Mucosa of rectum (tissue), 2 donors: Measurements from ENCODE around the gene HYAL3.

Experiments used
- H3K27ac ChIP-seq, 2 donors: one replicate each; pipeline ENCODE4 v1.7.0; 2013; ENCODE audit warnings: inconsistent platforms in 2 of 2, low read depth in 2 of 2, low read length in 2 of 2
- H3K27me3 ChIP-seq, 2 donors: one replicate each; pipeline ENCODE4 v1.7.0; 2013; ENCODE audit warnings: low read length in 2 of 2; ENCODE audit not compliant: control insufficient read depth in 2 of 2, insufficient read depth in 2 of 2
- H3K36me3 ChIP-seq, 2 donors: one replicate each; pipeline ENCODE4 v1.7.0; 2013; ENCODE audit warnings: low read length in 2 of 2; ENCODE audit not compliant: control insufficient read depth in 2 of 2, insufficient read depth in 2 of 2
- H3K4me1 ChIP-seq, 2 donors: one replicate each; pipeline ENCODE4 v1.7.0; 2013; ENCODE audit warnings: low read length in 2 of 2, mild to moderate bottlenecking in 1 of 2; ENCODE audit not compliant: control insufficient read depth in 2 of 2, insufficient read depth in 2 of 2
- H3K4me3 ChIP-seq, 2 donors: one replicate each; pipeline ENCODE4 v1.7.0; 2013; ENCODE audit warnings: low read length in 2 of 2
- H3K9ac ChIP-seq, 2 donors: one replicate each; pipeline ENCODE4 v1.7.0; 2013; ENCODE audit warnings: low read length in 2 of 2, low read depth in 1 of 2, mild to moderate bottlenecking in 1 of 2
- H3K9me3 ChIP-seq, 2 donors: one replicate each; pipeline ENCODE4 v1.7.0; 2013; ENCODE audit warnings: low read length in 2 of 2; ENCODE audit not compliant: control insufficient read depth in 2 of 2
- donor health status: healthy.
- donor health status: Normal muscosa, but diverticular disease.

The HYAL3 gene

DNA sequence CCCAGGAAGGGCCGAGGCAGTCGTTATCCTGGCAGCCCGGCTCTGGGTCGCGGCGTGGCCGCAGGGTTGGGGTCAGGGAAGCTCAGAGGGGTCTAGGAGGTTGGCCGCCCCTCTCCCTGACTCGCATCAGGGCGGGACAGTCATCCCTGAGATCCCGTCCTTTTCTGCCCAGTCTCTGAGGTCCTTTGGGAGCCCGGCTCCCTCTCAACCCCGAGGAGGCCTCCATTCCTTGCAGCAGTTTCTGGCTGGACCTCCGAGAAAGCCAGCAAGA is 22.8 kb upstream of the HYAL3 start:
- Histone ChIP-seq H3K36me3 (peaks cover 9 to 19% of the 10 kb centered on the region in 2 donors), H3K27me3 (no peaks in the 10 kb centered on the region), H3K27ac (peak overlapping the region; percentile 93 to 95), H3K4me3 (peak overlapping the region; percentile 89 to 90), H3K4me1 (peaks cover 49 to 52% of the 10 kb centered on the region in 2 donors), H3K9me3 (no peaks in the 10 kb centered on the region), H3K9ac (peak overlapping the region; percentile 49 to 62)

DNA sequence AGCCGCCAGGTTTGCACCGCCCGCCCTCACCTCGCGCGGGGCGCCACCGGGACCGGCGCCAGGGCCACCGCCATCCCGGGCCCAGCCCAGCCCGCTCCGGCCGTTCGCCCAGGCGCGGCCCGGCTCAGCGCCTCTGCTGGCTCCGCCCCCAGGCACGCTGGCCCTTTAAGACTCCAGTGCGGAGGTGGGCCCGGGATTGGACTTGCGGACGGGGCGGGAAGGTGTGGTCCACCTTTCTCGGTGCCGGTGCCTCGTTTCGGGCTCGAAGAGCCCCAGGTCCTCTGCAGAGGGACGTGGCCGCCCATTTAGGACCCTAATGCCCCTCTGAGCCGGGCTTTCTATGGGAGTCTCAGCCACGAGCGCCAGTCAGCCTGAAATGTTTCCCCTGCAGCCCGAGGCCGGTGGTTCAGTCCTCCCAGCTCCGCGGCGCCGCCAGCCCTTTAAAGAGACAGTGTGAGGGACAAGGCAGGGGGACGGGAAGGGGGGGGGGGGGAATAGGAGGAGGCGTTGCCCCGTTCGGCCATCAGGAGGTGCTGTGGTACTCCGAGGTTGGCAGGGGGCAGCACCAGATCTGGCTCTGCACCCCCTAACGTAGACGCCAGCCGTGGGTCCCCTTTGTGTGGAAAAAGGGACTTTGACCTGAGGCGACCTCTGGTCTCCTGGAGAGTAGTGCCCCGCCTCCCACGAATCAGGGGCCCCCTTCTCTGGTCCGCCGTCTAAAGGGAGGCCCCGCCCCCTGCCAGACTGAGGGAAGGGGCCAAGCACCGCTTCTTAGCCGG is 22.3 kb upstream of the HYAL3 start:
- no peaks in the 10 kb centered on the region for H3K27me3 ChIP-seq
- H3K4me1 ChIP-seq = peaks cover 51 to 54% of the 10 kb centered on the region in 2 donors
- peak overlapping the region; percentile 93 to 95 for H3K27ac ChIP-seq
- H3K9me3 ChIP-seq = no peaks in the 10 kb centered on the region
- peak overlapping the region; percentile 89 to 90 for H3K4me3 ChIP-seq
- peaks cover 11 to 19% of the 10 kb centered on the region in 2 donors for H3K36me3 ChIP-seq
- peak overlapping the region; percentile 87 to 97 for H3K9ac ChIP-seq

DNA sequence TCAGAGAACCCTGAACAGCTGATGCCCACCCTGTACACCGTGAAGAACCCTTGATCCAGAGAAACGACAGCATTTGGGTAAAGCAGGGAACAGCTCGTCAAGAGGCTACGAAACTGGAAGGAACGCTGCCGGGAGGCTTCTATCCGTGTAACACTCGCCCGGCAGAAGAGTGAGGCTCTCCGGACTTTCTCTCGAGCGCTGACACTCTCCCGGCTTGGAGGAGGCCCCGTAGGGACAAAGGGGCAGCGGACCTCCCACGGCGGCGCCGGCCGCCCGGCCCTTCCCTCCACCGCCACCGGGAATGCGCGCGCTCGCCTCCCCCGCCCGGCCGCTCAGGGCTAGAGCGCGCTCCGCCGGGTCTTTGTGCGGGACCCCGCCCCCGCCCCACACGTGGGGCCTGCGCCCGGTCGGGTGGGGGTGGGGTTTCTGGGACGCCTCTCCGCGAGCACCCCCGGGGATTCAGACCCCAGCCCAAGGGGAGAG is 21.7 kb upstream of the HYAL3 start:
- Histone ChIP-seq H3K27me3 (no peaks in the 10 kb centered on the region), H3K9ac (peak overlapping the region; percentile 87 to 97), H3K4me3 (peak overlapping the region; percentile 89 to 90), H3K4me1 (peaks cover 55 to 59% of the 10 kb centered on the region in 2 donors), H3K36me3 (peaks cover 7 to 14% of the 10 kb centered on the region in 2 donors), H3K27ac (peak overlapping the region; percentile 93 to 95), H3K9me3 (no peaks in the 10 kb centered on the region)

DNA sequence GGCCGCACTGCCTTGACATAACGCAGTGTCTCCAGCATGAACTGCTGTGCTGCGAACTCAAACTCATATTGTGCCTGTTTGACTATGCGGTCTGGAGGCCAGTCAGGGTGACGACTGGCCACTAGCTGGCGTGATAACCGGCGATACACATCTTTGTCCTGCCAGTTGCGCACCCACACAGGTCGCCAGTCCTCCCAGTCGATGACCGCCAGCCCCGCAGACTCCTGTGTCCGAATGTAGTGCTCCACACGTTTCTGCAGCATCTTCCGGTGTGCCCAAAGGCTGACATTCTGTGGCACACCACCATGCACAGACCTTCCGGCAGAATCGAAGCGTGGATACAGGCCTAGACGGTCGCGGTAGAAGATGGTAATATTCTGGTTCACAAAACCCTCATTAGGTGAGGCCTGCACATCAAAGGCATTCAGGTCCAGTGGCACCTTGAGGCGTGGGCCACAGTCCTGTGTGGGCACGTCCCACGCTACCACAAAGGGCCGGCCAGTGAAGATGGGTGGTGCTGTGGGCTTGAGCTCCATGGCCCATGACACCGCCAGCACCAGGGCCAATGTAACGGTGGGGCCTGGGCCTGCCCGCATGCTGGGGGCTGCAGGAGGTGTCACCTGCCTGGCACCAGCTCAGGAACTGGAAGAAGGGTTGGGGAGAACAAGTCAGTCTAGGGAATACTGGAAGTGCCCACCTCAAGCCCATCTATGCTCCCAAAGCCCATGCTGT is 20.9 kb upstream of the HYAL3 start:
- Histone ChIP-seq H3K4me1 (peaks cover 55 to 60% of the 10 kb centered on the region in 2 donors), H3K9me3 (no peaks in the 10 kb centered on the region), H3K36me3 (peaks cover 2 to 8% of the 10 kb centered on the region in 2 donors), H3K9ac (peak overlapping the region; percentile 87 to 97), H3K4me3 (peak overlapping the region; percentile 89 to 90), H3K27ac (peak overlapping the region; percentile 93 to 95), H3K27me3 (no peaks in the 10 kb centered on the region)

DNA sequence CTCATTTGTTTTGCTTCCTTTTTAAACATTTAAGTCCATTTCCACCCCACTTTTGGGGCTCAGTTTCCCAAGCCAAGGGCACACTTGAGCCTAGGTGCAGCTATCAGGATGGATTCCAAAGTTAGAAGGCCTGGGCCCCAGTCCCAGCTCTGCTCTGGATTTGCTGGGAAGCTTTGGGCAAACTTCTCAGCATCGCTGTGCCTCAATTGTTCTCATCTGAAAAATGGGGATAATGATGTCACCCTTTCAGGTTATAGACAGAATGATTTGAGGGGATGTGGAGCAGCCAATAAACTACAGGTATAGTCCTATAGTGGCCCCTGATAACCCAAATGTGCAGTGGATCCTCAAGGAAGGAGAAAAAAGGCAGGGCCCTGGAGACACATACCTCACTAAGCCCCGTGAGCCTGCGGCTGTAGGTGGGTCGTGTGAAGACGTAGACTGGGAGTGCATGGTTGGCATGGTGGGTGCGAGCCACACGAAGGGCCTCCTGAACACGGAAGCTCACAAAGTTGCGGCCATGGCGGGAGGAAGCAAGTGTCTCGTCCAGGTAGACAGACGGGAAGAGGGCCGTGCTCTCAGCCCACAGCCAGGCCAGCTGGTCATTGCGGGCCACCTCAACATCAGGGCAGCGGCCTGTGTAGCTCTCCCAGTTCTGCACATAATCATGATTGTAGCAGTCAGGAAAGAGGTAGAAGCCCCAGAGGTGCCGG is 20.1 kb upstream of the HYAL3 start:
- no peaks in the 10 kb centered on the region for H3K27me3 ChIP-seq
- peaks cover 55 to 60% of the 10 kb centered on the region in 2 donors for H3K4me1 ChIP-seq
- no peak overlapping the region for H3K27ac ChIP-seq
- H3K4me3 ChIP-seq = peak overlapping the region; percentile 6 to 89
- peak overlapping the region; percentile 26 to 87 for H3K9ac ChIP-seq
- H3K9me3 ChIP-seq = no peaks in the 10 kb centered on the region
- peaks cover 2 to 8% of the 10 kb centered on the region in 2 donors for H3K36me3 ChIP-seq

DNA sequence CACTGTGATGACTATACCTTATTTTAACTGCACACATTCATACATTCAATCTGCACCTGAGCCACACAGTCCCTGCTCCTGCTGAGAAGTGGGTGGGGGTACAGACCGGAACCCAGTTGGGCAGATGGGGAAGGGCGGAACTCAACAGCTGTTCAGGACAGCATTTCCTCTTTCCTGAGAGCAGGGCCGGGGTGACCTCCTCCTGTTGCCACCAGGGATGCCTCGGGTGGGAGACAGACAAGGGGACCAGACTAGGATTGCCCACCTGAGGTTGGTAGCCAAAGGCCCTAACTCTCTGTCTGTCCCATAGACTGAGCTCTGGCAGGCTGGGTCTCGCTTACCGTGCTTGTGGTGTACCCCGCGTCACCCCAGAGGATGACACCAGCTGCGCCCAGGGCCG is 19.4 kb upstream of the HYAL3 start:
- Histone ChIP-seq H3K4me3 (peak overlapping the region in 1 of 2 donors; percentile 29), H3K27me3 (no peaks in the 10 kb centered on the region), H3K36me3 (peaks cover 2 to 8% of the 10 kb centered on the region in 2 donors), H3K4me1 (peaks cover 55 to 60% of the 10 kb centered on the region in 2 donors), H3K27ac (peak overlapping the region; percentile 97 to 98), H3K9ac (peak overlapping the region in 1 of 2 donors; percentile 82), H3K9me3 (no peaks in the 10 kb centered on the region)

DNA sequence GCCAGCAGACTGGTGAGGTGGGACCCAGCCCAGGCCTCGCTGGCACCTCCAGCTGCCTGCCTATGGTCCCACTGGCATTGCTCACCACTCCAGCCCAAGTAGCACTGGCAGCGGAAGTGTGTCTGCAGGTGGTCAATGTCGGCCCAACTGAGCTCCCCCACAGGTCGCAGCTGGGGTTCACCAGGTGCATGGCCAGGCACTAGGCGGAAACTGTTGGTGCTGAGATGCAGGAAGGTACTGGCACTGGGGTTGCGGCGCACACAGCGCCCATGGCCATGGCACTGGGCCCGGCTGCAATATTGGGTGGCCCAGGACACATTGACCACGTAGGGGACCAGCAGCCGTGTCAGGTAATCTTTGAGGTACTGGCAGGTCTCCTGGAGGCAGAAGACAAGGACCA is 19.0 kb upstream of the HYAL3 start:
- Histone ChIP-seq H3K9me3 (no peaks in the 10 kb centered on the region), H3K4me1 (peaks cover 55 to 60% of the 10 kb centered on the region in 2 donors), H3K27ac (peak overlapping the region; percentile 97 to 98), H3K36me3 (peaks cover 2 to 8% of the 10 kb centered on the region in 2 donors), H3K4me3 (peak overlapping the region in 1 of 2 donors; percentile 29), H3K9ac (peak overlapping the region; percentile 41 to 82), H3K27me3 (no peaks in the 10 kb centered on the region)

DNA sequence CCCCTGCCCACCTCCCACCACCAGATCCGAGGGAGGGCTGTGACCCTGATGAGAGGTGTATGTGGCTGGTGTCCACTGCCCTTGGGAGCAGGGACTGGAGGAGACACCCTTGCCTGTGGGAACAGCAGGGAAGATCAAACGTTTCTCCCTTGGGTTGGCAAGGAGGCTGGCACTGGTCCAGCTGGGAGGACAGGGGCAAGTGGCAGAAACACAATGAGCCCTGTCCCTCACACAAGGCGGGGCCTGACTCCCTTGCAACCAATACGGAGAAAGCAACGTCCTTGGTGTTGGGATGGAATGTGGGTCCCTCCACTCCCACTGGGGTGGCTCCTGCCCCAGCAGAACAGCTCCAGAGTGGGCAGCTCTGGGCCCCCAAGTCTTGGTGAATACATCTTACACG is 18.1 kb upstream of the HYAL3 start:
- peak overlapping the region; percentile 71 to 82 for H3K9ac ChIP-seq
- H3K36me3 ChIP-seq = peaks cover 2 to 8% of the 10 kb centered on the region in 2 donors
- peak overlapping the region; percentile 97 to 98 for H3K27ac ChIP-seq
- H3K27me3 ChIP-seq = no peaks in the 10 kb centered on the region
- peak overlapping the region; percentile 23 to 34 for H3K4me3 ChIP-seq
- H3K9me3 ChIP-seq = no peaks in the 10 kb centered on the region
- peaks cover 53 to 54% of the 10 kb centered on the region in 2 donors for H3K4me1 ChIP-seq

DNA sequence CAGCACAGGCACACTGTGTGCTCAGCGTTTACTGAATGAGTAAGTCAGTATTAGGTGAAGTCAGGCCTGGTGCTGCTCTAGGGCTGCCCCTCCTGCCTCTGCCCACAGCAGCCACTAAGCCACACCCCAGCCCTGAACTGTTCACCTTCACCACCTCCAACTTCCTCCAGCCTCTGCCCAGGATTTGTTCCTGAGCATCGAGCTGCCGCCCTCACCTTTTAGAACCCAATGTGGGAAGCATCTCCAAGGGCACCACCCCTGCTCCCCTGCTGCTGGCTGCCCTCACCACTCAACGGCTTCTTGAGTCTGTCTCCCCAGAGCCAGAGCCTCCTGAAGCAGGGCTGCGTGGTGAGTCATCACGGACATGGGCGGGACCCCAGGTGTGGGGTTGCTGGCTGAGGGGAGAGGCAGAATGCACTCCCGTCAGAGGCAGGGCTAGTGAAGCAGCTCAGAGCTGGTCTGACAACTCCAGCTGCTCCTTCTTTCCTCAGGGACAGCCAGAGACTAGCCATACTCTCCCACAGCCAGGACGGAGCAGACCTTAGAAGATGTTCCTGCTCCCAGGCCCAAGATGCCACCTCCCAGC is 17.5 kb upstream of the HYAL3 start:
- H3K27ac ChIP-seq = peak overlapping the region; percentile 97 to 98
- peaks cover 47 to 49% of the 10 kb centered on the region in 2 donors for H3K4me1 ChIP-seq
- H3K9ac ChIP-seq = peak overlapping the region; percentile 71 to 82
- H3K36me3 ChIP-seq = peaks cover 2 to 8% of the 10 kb centered on the region in 2 donors
- H3K27me3 ChIP-seq = no peaks in the 10 kb centered on the region
- H3K9me3 ChIP-seq = no peaks in the 10 kb centered on the region
- H3K4me3 ChIP-seq = peak overlapping the region; percentile 23 to 34
